Esophagus squamous epithelium (tissue), 5 donors: ENCODE measurements around the gene XAF1. TPM values are rescaled to one million over a fixed set of nuclear protein-coding genes. Genes with fewer than 3 reads are reported as not detected.

Source experiments
- DNase-seq: peaks from one replicate; lab custom pipeline; 2025; lab: John Stamatoyannopoulos, UW
- H3K27ac ChIP-seq, 4 donors: fragments of 200-600 bp; sonication (generic); one replicate each; pipeline ENCODE4 v1.5.1; 2016 to 2019; ENCODE audit warnings: mild to moderate bottlenecking in 1 of 4
- H3K27me3 ChIP-seq, 4 donors: fragments of 200-600 bp; sonication (generic); 1 replicate in 3 of 4; 2 replicates in 1 of 4; pipeline versions ENCODE4 v1.5.1 to v1.6.0; 2017 to 2021; ENCODE audit warnings: antibody characterized with exemption in 1 of 4
- H3K36me3 ChIP-seq, 3 donors: fragments of 200-600 bp; sonication (generic); one replicate each; pipeline ENCODE4 v1.5.1; 2016 to 2019
- H3K4me1 ChIP-seq, 3 donors: fragments of 200-600 bp; sonication (generic); one replicate each; pipeline ENCODE4 v1.5.1; 2017 to 2019
- H3K4me3 ChIP-seq, 4 donors: fragments of 200-600 bp; sonication (generic); 1 replicate in 3 of 4; 2 replicates in 1 of 4; pipeline ENCODE4 v1.5.1; 2016 to 2019; ENCODE audit warnings: mild to moderate bottlenecking in 2 of 4, moderate library complexity in 1 of 4
- H3K9me3 ChIP-seq, 3 donors: fragments of 200-600 bp; sonication (generic); one replicate each; pipeline ENCODE4 v1.5.1; 2016 to 2019
- CTCF ChIP-seq, 6 experiments: fragments of 450-650 bp in 4 of 6; fragments of 200-600 bp in 2 of 6; sonication (generic) in 2 of 6; IDR thresholded peaks; one replicate each; pipeline ENCODE4 v1.5.1; 2016 to 2019; ENCODE audit warnings: antibody characterized with exemption in 6 of 6, mild to moderate bottlenecking in 4 of 6, moderate library complexity in 4 of 6
- POLR2A ChIP-seq, 4 donors: fragments of 450-650 bp; IDR thresholded peaks; one replicate each; pipeline ENCODE4 v1.6.1; 2017; ENCODE audit warnings: antibody characterized with exemption in 4 of 4, mild to moderate bottlenecking in 4 of 4, moderate library complexity in 3 of 4
- WGBS, 2 donors: methylation state at CpG; one replicate each; pipeline ENCODE4 v1.1.5; 2018; 5-methylcytosine and 5-hydroxymethylcytosine counted together
- intact Hi-C: fragments of 100-400 bp; cut with DNase I; formaldehyde crosslinking; loops from one replicate; pipeline ENCODE4 v1.15.0; 2022
- total RNA-seq, 4 donors: library from RNA; depleted of rRNA; stranded (reverse); fragments of >200 nt; gene quantifications; one replicate each; pipeline ENCODE4 v1.1.0, GENCODE V29; 2016
- donor health status: DM: yes; HTN: yes; CAD: no.

XAF1 gene
- total RNA-seq, 4 donors from 2014 or later = 6.9 to 24.0 (median 15.5) TPM

- DNase-seq = no peak
- peaks cover 0 to 65% (median 3%) of the 10 kb centered on the region in 4 donors for H3K27me3 ChIP-seq
- 35 to 42% methylated on average over 7 of the region's 7 CpGs for WGBS, 2 donors
- H3K36me3 ChIP-seq = no peaks in the 10 kb centered on the region
- H3K27ac ChIP-seq = peak overlapping the region; percentile 5 to 78 (median 65)
- H3K4me3 ChIP-seq = no peak overlapping the region
- no peak for TF ChIP-seq CTCF (IDR thresholded peaks at IDR 0.05)
- no peak for TF ChIP-seq POLR2A (IDR thresholded peaks at IDR 0.05)
- H3K9me3 ChIP-seq = peaks cover 0 to 10% (median 0%) of the 10 kb centered on the region in 3 donors
- H3K4me1 ChIP-seq = peaks cover 12 to 37% (median 21%) of the 10 kb centered on the region in 3 donors
- intact Hi-C loops = no loop called here
Observed at GRCh38 chr17:6711081-6711674, 44.7 kb upstream of the XAF1 start.

DNA sequence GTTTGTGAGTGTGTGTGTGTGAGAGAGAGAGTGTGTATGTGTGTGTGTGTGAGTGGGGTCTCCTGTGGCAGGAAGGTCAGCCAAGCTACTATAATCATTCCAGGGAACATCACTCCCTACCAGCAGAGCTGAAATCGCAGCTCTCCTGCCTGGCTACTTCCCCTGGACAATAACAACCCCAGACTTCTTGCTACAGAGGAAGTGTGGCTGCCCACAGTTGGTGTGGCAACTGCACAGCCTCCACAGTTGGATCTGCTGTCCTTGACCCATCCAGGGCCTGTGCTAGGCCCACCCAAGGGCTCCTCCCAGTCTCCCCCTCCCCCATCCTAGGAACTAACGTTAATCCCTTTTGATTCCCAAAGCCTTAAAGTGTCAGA, 44.2 kb upstream of the XAF1 start:
- H3K4me3 ChIP-seq = no peak overlapping the region
- H3K27me3 ChIP-seq = peaks cover 0 to 61% (median 3%) of the 10 kb centered on the region in 4 donors
- no peak for TF ChIP-seq CTCF (IDR thresholded peaks at IDR 0.05)
- no peak for TF ChIP-seq POLR2A (IDR thresholded peaks at IDR 0.05)
- intact Hi-C loops = no loop called here
- WGBS, 2 donors = 67% methylated on average over 1 of the region's 2 CpGs; no CpG with 5 or more reads in 1 of the 2 donors
- no peak for DNase-seq
- H3K4me1 ChIP-seq = peaks cover 12 to 37% (median 21%) of the 10 kb centered on the region in 3 donors
- H3K9me3 ChIP-seq = peaks cover 0 to 10% (median 0%) of the 10 kb centered on the region in 3 donors
- H3K27ac ChIP-seq = peak overlapping the region; percentile 5 to 78 (median 65)
- no peaks in the 10 kb centered on the region for H3K36me3 ChIP-seq

GRCh38 chr17:6712058-6712853, 43.6 kb upstream of the XAF1 start:
- H3K4me3 ChIP-seq = peak overlapping the region in 3 of 4 donors; percentile 23 to 57 (median 46)
- intact Hi-C loops = no loop called here
- peaks cover 12 to 37% (median 21%) of the 10 kb centered on the region in 3 donors for H3K4me1 ChIP-seq
- no peak for DNase-seq
- peaks cover 0 to 10% (median 0%) of the 10 kb centered on the region in 3 donors for H3K9me3 ChIP-seq
- WGBS, 2 donors = 21 to 27% methylated on average over 5 to 8 of the region's 11 CpGs
- peak overlapping the region; percentile 5 to 78 (median 65) for H3K27ac ChIP-seq
- H3K36me3 ChIP-seq = no peaks in the 10 kb centered on the region
- TF ChIP-seq POLR2A (IDR thresholded peaks at IDR 0.05) = no peak
- TF ChIP-seq CTCF (IDR thresholded peaks at IDR 0.05) = peak in 2 of 6 experiments; percentile 35 to 38
- peaks cover 0 to 55% (median 3%) of the 10 kb centered on the region in 4 donors for H3K27me3 ChIP-seq

- no peak for DNase-seq
- Histone ChIP-seq H3K9me3 (peaks cover 0 to 10% (median 0%) of the 10 kb centered on the region in 3 donors), H3K4me3 (peak overlapping the region; percentile 8 to 57 (median 34)), H3K27ac (peak overlapping the region in 3 of 4 donors; percentile 62 to 78 (median 68)), H3K36me3 (no peaks in the 10 kb centered on the region), H3K4me1 (peaks cover 12 to 37% (median 21%) of the 10 kb centered on the region in 3 donors), H3K27me3 (peaks cover 0 to 52% (median 3%) of the 10 kb centered on the region in 4 donors)
- 21 to 32% methylated on average over 3 to 9 of the region's 14 CpGs for WGBS, 2 donors
- intact Hi-C loops = no loop called here
- no peak for TF ChIP-seq POLR2A (IDR thresholded peaks at IDR 0.05)
- TF ChIP-seq CTCF (IDR thresholded peaks at IDR 0.05) = no peak
Observed at GRCh38 chr17:6712854-6713129, 43.1 kb upstream of the XAF1 start.
